SU-DHL-6 (cell line): Measurements from ENCODE around the gene NUDT16L1.

ENCODE experiments used
- EZH2phosphoT487 ChIP-seq: fragments of 200-600 bp; sonication (generic), shearing (Covaris generic); conservative IDR thresholded peaks from 2 replicates; pipeline ENCODE4 v1.6.1; 2018; ENCODE audit warnings: mild to moderate bottlenecking, antibody characterized with exemption, low read length, moderate library complexity, mixed read lengths
- TF ChIP-seq, protein P1 (sequence below): fragments of 200-600 bp; sonication (generic); IDR thresholded peaks from one replicate; pipeline ENCODE4 v1.5.1; 2017; ENCODE audit warnings: antibody characterized with exemption, mild to moderate bottlenecking, low read length, moderate library complexity; ENCODE audit not compliant: insufficient read depth, poor library complexity, severe bottlenecking

- TF ChIP-seq, protein P1, sequence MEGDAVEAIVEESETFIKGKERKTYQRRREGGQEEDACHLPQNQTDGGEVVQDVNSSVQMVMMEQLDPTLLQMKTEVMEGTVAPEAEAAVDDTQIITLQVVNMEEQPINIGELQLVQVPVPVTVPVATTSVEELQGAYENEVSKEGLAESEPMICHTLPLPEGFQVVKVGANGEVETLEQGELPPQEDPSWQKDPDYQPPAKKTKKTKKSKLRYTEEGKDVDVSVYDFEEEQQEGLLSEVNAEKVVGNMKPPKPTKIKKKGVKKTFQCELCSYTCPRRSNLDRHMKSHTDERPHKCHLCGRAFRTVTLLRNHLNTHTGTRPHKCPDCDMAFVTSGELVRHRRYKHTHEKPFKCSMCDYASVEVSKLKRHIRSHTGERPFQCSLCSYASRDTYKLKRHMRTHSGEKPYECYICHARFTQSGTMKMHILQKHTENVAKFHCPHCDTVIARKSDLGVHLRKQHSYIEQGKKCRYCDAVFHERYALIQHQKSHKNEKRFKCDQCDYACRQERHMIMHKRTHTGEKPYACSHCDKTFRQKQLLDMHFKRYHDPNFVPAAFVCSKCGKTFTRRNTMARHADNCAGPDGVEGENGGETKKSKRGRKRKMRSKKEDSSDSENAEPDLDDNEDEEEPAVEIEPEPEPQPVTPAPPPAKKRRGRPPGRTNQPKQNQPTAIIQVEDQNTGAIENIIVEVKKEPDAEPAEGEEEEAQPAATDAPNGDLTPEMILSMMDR: no peak
- no peak for TF ChIP-seq EZH2phosphoT487
Measured at GRCh38 chr16:4668313-4668960, 24.9 kb upstream of the NUDT16L1 start.
